Lower lobe of right lung (tissue), 2 donors: Measurements from ENCODE around the gene SARDH. TPM values are rescaled to one million over a fixed set of nuclear protein-coding genes. Genes with fewer than 3 reads are reported as not detected.

Experiments used
- ATAC-seq, 2 donors: fragments of 200-7000 bp; cut with Tn5 transposase; one replicate each; pipeline ENCODE4 v1.9.1; 2020 to 2022; ENCODE audit warnings: mild to moderate bottlenecking in 2 of 2, moderate library complexity in 2 of 2
- DNase-seq: peaks from one replicate; pipeline ENCODE4 v3.0.0-alpha.2; 2020
- H3K27ac ChIP-seq: fragments of 200-600 bp; one replicate; pipeline ENCODE4 v1.8.0; 2022
- H3K27me3 ChIP-seq: fragments of 200-600 bp; one replicate; pipeline ENCODE4 v1.8.0; 2022; ENCODE audit warnings: low read depth
- H3K36me3 ChIP-seq: fragments of 200-600 bp; one replicate; pipeline ENCODE4 v1.8.0; 2022; ENCODE audit warnings: mild to moderate bottlenecking
- H3K4me1 ChIP-seq: fragments of 200-600 bp; one replicate; pipeline ENCODE4 v1.8.0; 2022
- H3K4me3 ChIP-seq: fragments of 200-600 bp; one replicate; pipeline ENCODE4 v1.8.0; 2022; ENCODE audit warnings: mild to moderate bottlenecking
- H3K9me3 ChIP-seq: fragments of 200-600 bp; one replicate; pipeline ENCODE4 v1.8.0; 2022
- intact Hi-C: fragments of 100-400 bp; cut with DNase I; formaldehyde crosslinking; loops from one replicate; pipeline ENCODE4 v1.11.0; 2022
- total RNA-seq: library from RNA; stranded (reverse); fragmentation: NEBNext Ultra II Directional; extraction: Animal tissue kit (Norgen Biotek cat#: 25700); gene quantifications from one replicate; pipeline ENCODE4 v1.2.1, GENCODE V29; 2021
- TF ChIP-seq, protein P1 (sequence below): fragments of 200-600 bp; IDR thresholded peaks from one replicate; pipeline ENCODE4 v1.8.0; 2022; ENCODE audit warnings: antibody characterized with exemption, mild to moderate bottlenecking
- donor health status: DM: no; HTN: yes; CAD: no; lungs with severe emphysema.

Gene SARDH
- total RNA-seq, 1 donor from 2014 or later: 3.4 TPM

- no peak for ATAC-seq
- intact Hi-C loops: no loop called here
Measured at GRCh38 chr9:133671371-133671770, 66.8 kb downstream of the SARDH start.

GRCh38 chr9:133670466-133670865 lies 67.7 kb downstream of the SARDH start:
- Histone ChIP-seq H3K4me3 (no peak overlapping the region), H3K36me3 (no peaks in the 10 kb centered on the region), H3K27ac (no peak overlapping the region), H3K4me1 (no peaks in the 10 kb centered on the region), H3K9me3 (no peaks in the 10 kb centered on the region), H3K27me3 (no peaks in the 10 kb centered on the region)
- DNase-seq (no peak), ATAC-seq (no peak)
- intact Hi-C loops: no loop called here
- TF ChIP-seq, protein P1, sequence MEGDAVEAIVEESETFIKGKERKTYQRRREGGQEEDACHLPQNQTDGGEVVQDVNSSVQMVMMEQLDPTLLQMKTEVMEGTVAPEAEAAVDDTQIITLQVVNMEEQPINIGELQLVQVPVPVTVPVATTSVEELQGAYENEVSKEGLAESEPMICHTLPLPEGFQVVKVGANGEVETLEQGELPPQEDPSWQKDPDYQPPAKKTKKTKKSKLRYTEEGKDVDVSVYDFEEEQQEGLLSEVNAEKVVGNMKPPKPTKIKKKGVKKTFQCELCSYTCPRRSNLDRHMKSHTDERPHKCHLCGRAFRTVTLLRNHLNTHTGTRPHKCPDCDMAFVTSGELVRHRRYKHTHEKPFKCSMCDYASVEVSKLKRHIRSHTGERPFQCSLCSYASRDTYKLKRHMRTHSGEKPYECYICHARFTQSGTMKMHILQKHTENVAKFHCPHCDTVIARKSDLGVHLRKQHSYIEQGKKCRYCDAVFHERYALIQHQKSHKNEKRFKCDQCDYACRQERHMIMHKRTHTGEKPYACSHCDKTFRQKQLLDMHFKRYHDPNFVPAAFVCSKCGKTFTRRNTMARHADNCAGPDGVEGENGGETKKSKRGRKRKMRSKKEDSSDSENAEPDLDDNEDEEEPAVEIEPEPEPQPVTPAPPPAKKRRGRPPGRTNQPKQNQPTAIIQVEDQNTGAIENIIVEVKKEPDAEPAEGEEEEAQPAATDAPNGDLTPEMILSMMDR: no peak

More at GRCh38 chr9:133671371-133671770, 66.8 kb downstream of the SARDH start:
- Histone ChIP-seq H3K4me1 (no peaks in the 10 kb centered on the region), H3K4me3 (no peak overlapping the region), H3K9me3 (no peaks in the 10 kb centered on the region), H3K27ac (no peak overlapping the region), H3K27me3 (no peaks in the 10 kb centered on the region), H3K36me3 (no peaks in the 10 kb centered on the region)
- TF ChIP-seq, protein P1: no peak
- no peak for DNase-seq

- H3K27me3 ChIP-seq: no peaks in the 10 kb centered on the region
- no peak overlapping the region for H3K4me3 ChIP-seq
- H3K27ac ChIP-seq: no peak overlapping the region
- TF ChIP-seq, protein P1: no peak
- no peaks in the 10 kb centered on the region for H3K36me3 ChIP-seq
- no peaks in the 10 kb centered on the region for H3K4me1 ChIP-seq
- H3K9me3 ChIP-seq: no peaks in the 10 kb centered on the region
- no peak for DNase-seq
- intact Hi-C loops: no loop called here
- no peak for ATAC-seq
Measured at GRCh38 chr9:133669182-133669801, 68.9 kb downstream of the SARDH start.

- ATAC-seq (no peak), DNase-seq (no peak)
- no peak overlapping the region for H3K4me3 ChIP-seq
- intact Hi-C loops: no loop called here
- H3K4me1 ChIP-seq: no peaks in the 10 kb centered on the region
- no peaks in the 10 kb centered on the region for H3K9me3 ChIP-seq
- TF ChIP-seq, protein P1: no peak
- H3K36me3 ChIP-seq: no peaks in the 10 kb centered on the region
- no peak overlapping the region for H3K27ac ChIP-seq
- no peaks in the 10 kb centered on the region for H3K27me3 ChIP-seq
Measured at GRCh38 chr9:133667759-133668450, 70.2 kb downstream of the SARDH start.

- DNase-seq: no peak
- no peak for ATAC-seq
- intact Hi-C loops: no loop called here
Measured at GRCh38 chr9:133666845-133667244, 71.3 kb downstream of the SARDH start.

More at GRCh38 chr9:133666845-133667244, 71.3 kb downstream of the SARDH start:
- Histone ChIP-seq H3K27me3 (no peaks in the 10 kb centered on the region), H3K4me3 (no peak overlapping the region), H3K36me3 (no peaks in the 10 kb centered on the region), H3K4me1 (no peaks in the 10 kb centered on the region), H3K27ac (no peak overlapping the region), H3K9me3 (no peaks in the 10 kb centered on the region)
- TF ChIP-seq, protein P1: no peak
